ENCODE results near the gene FARS2.
"Not testable (repeated sequence)": the region's sequence is repeated elsewhere in the genome, so short reads cannot be mapped to it uniquely, and the experiment has no call there.

The FARS2 gene

GRCh38 chr6:5695260-5696245 lies 434.2 kb downstream of the FARS2 start:
- Histone ChIP-seq H3K4me1 (ENCODE audit: control insufficient read depth in 2 of 2, insufficient read depth in 2 of 2, low read length in 2 of 2) (peaks cover 0 to 3% of the 10 kb centered on the region in 2 donors), H3K9me3 (ENCODE audit: control insufficient read depth in 2 of 2, low read length in 2 of 2) (no peaks in the 10 kb centered on the region), H3K27me3 (ENCODE audit: control insufficient read depth in 2 of 2, insufficient read depth in 2 of 2, low read length in 2 of 2) (no peaks in the 10 kb centered on the region), H3K4me3 (ENCODE audit: low read length in 2 of 2) (no peak overlapping the region), H3K36me3 (ENCODE audit: control insufficient read depth in 2 of 2, insufficient read depth in 2 of 2, low read length in 2 of 2) (no peaks in the 10 kb centered on the region), H3K9ac (ENCODE audit: low read depth in 1 of 2, low read length in 2 of 2) (no peak overlapping the region), H3K27ac (ENCODE audit: low read depth in 2 of 2, low read length in 2 of 2) (peak overlapping the region; percentile 18)

GRCh38 chr6:5697508-5697907 lies 436.2 kb downstream of the FARS2 start:
- H3K27ac ChIP-seq (ENCODE audit: low read depth in 2 of 2, low read length in 2 of 2) = no peak overlapping the region
- H3K36me3 ChIP-seq (ENCODE audit: control insufficient read depth in 2 of 2, insufficient read depth in 2 of 2, low read length in 2 of 2) = no peaks in the 10 kb centered on the region
- peaks cover 0 to 3% of the 10 kb centered on the region in 2 donors for H3K4me1 ChIP-seq (ENCODE audit: control insufficient read depth in 2 of 2, insufficient read depth in 2 of 2, low read length in 2 of 2)
- H3K27me3 ChIP-seq (ENCODE audit: control insufficient read depth in 2 of 2, insufficient read depth in 2 of 2, low read length in 2 of 2) = no peaks in the 10 kb centered on the region
- no peaks in the 10 kb centered on the region for H3K9me3 ChIP-seq (ENCODE audit: control insufficient read depth in 2 of 2, low read length in 2 of 2)
- H3K9ac ChIP-seq (ENCODE audit: low read depth in 1 of 2, low read length in 2 of 2) = no peak overlapping the region
- H3K4me3 ChIP-seq (ENCODE audit: low read length in 2 of 2) = no peak overlapping the region

DNA sequence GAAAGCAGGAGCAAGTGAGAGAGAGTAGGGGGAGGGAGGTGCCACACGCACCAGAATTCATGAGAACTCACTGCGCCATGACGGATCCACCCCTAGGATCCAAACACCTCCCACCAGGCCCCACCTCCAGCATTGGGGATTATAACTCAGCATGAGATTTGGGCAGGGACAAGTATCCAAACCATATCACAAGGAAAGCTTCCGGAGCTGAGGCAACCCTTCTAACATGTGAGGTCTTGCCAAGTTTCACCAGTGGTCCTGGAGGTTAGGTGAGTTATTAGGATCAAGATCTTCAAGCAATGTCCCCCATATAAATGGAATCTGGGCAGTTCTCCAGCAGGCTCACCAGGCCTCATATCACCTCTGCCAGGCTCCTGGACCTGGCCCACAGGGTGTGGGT lies 437.0 kb downstream of the FARS2 start:
- H3K4me3 ChIP-seq (ENCODE audit: low read length in 2 of 2) = no peak overlapping the region
- no peak overlapping the region for H3K27ac ChIP-seq (ENCODE audit: low read depth in 2 of 2, low read length in 2 of 2)
- H3K27me3 ChIP-seq (ENCODE audit: control insufficient read depth in 2 of 2, insufficient read depth in 2 of 2, low read length in 2 of 2) = no peaks in the 10 kb centered on the region
- no peaks in the 10 kb centered on the region for H3K36me3 ChIP-seq (ENCODE audit: control insufficient read depth in 2 of 2, insufficient read depth in 2 of 2, low read length in 2 of 2)
- H3K9me3 ChIP-seq (ENCODE audit: control insufficient read depth in 2 of 2, low read length in 2 of 2) = no peaks in the 10 kb centered on the region
- H3K9ac ChIP-seq (ENCODE audit: low read depth in 1 of 2, low read length in 2 of 2) = no peak overlapping the region
- peaks cover 0 to 3% of the 10 kb centered on the region in 2 donors for H3K4me1 ChIP-seq (ENCODE audit: control insufficient read depth in 2 of 2, insufficient read depth in 2 of 2, low read length in 2 of 2)

GRCh38 chr6:5699064-5699463 lies 437.8 kb downstream of the FARS2 start:
- not testable (repeated sequence) for H3K9me3 ChIP-seq (ENCODE audit: control insufficient read depth in 2 of 2, low read length in 2 of 2); H3K4me1 ChIP-seq (ENCODE audit: control insufficient read depth in 2 of 2, insufficient read depth in 2 of 2, low read length in 2 of 2); H3K27me3 ChIP-seq (ENCODE audit: control insufficient read depth in 2 of 2, insufficient read depth in 2 of 2, low read length in 2 of 2); H3K27ac ChIP-seq (ENCODE audit: low read depth in 2 of 2, low read length in 2 of 2); H3K36me3 ChIP-seq (ENCODE audit: control insufficient read depth in 2 of 2, insufficient read depth in 2 of 2, low read length in 2 of 2); H3K4me3 ChIP-seq (ENCODE audit: low read length in 2 of 2); H3K9ac ChIP-seq (ENCODE audit: low read depth in 1 of 2, low read length in 2 of 2)

GRCh38 chr6:5701174-5701573 lies 439.9 kb downstream of the FARS2 start:
- Histone ChIP-seq H3K4me1 (ENCODE audit: control insufficient read depth in 2 of 2, insufficient read depth in 2 of 2, low read length in 2 of 2) (no peaks in the 10 kb centered on the region), H3K27me3 (ENCODE audit: control insufficient read depth in 2 of 2, insufficient read depth in 2 of 2, low read length in 2 of 2) (no peaks in the 10 kb centered on the region), H3K36me3 (ENCODE audit: control insufficient read depth in 2 of 2, insufficient read depth in 2 of 2, low read length in 2 of 2) (no peaks in the 10 kb centered on the region), H3K4me3 (ENCODE audit: low read length in 2 of 2) (no peak overlapping the region), H3K9ac (ENCODE audit: low read depth in 1 of 2, low read length in 2 of 2) (no peak overlapping the region), H3K9me3 (ENCODE audit: control insufficient read depth in 2 of 2, low read length in 2 of 2) (no peaks in the 10 kb centered on the region), H3K27ac (ENCODE audit: low read depth in 2 of 2, low read length in 2 of 2) (no peak overlapping the region)

GRCh38 chr6:5704708-5705107 lies 443.4 kb downstream of the FARS2 start:
- Histone ChIP-seq H3K4me3 (ENCODE audit: low read length in 2 of 2) (no peak overlapping the region), H3K9ac (ENCODE audit: low read depth in 1 of 2, low read length in 2 of 2) (no peak overlapping the region), H3K27me3 (ENCODE audit: control insufficient read depth in 2 of 2, insufficient read depth in 2 of 2, low read length in 2 of 2) (no peaks in the 10 kb centered on the region), H3K36me3 (ENCODE audit: control insufficient read depth in 2 of 2, insufficient read depth in 2 of 2, low read length in 2 of 2) (no peaks in the 10 kb centered on the region), H3K4me1 (ENCODE audit: control insufficient read depth in 2 of 2, insufficient read depth in 2 of 2, low read length in 2 of 2) (no peaks in the 10 kb centered on the region), H3K27ac (ENCODE audit: low read depth in 2 of 2, low read length in 2 of 2) (no peak overlapping the region), H3K9me3 (ENCODE audit: control insufficient read depth in 2 of 2, low read length in 2 of 2) (no peaks in the 10 kb centered on the region)

DNA sequence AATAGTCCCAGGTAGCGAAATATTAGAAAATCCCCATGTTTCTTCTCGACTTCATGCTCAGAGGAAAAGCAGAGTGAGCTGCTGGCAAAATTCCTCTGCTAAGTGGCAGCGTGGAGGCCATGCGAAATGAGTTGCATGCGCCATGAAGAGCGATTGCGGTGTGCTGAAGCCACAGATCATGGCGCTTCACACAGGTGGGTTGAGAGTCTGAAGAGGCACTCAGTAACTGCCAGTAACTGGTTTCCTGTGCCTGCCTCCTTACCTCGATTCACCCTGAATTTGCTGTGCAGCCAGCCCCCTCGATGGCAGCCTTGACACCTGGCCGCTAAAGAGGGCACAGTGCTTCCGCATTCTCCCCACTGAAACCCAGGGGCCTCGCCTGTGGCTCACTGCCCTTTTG lies 443.9 kb downstream of the FARS2 start:
- no peaks in the 10 kb centered on the region for H3K36me3 ChIP-seq (ENCODE audit: control insufficient read depth in 2 of 2, insufficient read depth in 2 of 2, low read length in 2 of 2)
- no peak overlapping the region for H3K27ac ChIP-seq (ENCODE audit: low read depth in 2 of 2, low read length in 2 of 2)
- no peak overlapping the region for H3K4me3 ChIP-seq (ENCODE audit: low read length in 2 of 2)
- H3K4me1 ChIP-seq (ENCODE audit: control insufficient read depth in 2 of 2, insufficient read depth in 2 of 2, low read length in 2 of 2) = no peaks in the 10 kb centered on the region
- no peaks in the 10 kb centered on the region for H3K27me3 ChIP-seq (ENCODE audit: control insufficient read depth in 2 of 2, insufficient read depth in 2 of 2, low read length in 2 of 2)
- H3K9ac ChIP-seq (ENCODE audit: low read depth in 1 of 2, low read length in 2 of 2) = no peak overlapping the region
- H3K9me3 ChIP-seq (ENCODE audit: control insufficient read depth in 2 of 2, low read length in 2 of 2) = no peaks in the 10 kb centered on the region

- H3K4me1 ChIP-seq (ENCODE audit: control insufficient read depth in 2 of 2, insufficient read depth in 2 of 2, low read length in 2 of 2) = no peaks in the 10 kb centered on the region
- no peak overlapping the region for H3K9ac ChIP-seq (ENCODE audit: low read depth in 1 of 2, low read length in 2 of 2)
- H3K9me3 ChIP-seq (ENCODE audit: control insufficient read depth in 2 of 2, low read length in 2 of 2) = no peaks in the 10 kb centered on the region
- H3K27ac ChIP-seq (ENCODE audit: low read depth in 2 of 2, low read length in 2 of 2) = no peak overlapping the region
- H3K36me3 ChIP-seq (ENCODE audit: control insufficient read depth in 2 of 2, insufficient read depth in 2 of 2, low read length in 2 of 2) = no peaks in the 10 kb centered on the region
- no peaks in the 10 kb centered on the region for H3K27me3 ChIP-seq (ENCODE audit: control insufficient read depth in 2 of 2, insufficient read depth in 2 of 2, low read length in 2 of 2)
- no peak overlapping the region for H3K4me3 ChIP-seq (ENCODE audit: low read length in 2 of 2)
Measured at GRCh38 chr6:5706124-5707033, 445.1 kb downstream of the FARS2 start.

GRCh38 chr6:5707281-5708045 lies 446.1 kb downstream of the FARS2 start:
- H3K27me3 ChIP-seq (ENCODE audit: control insufficient read depth in 2 of 2, insufficient read depth in 2 of 2, low read length in 2 of 2) = no peaks in the 10 kb centered on the region
- peaks cover under 1 to 2% of the 10 kb centered on the region in 2 donors for H3K4me1 ChIP-seq (ENCODE audit: control insufficient read depth in 2 of 2, insufficient read depth in 2 of 2, low read length in 2 of 2)
- H3K9me3 ChIP-seq (ENCODE audit: control insufficient read depth in 2 of 2, low read length in 2 of 2) = no peaks in the 10 kb centered on the region
- H3K4me3 ChIP-seq (ENCODE audit: low read length in 2 of 2) = no peak overlapping the region
- H3K36me3 ChIP-seq (ENCODE audit: control insufficient read depth in 2 of 2, insufficient read depth in 2 of 2, low read length in 2 of 2) = no peaks in the 10 kb centered on the region
- no peak overlapping the region for H3K27ac ChIP-seq (ENCODE audit: low read depth in 2 of 2, low read length in 2 of 2)
- no peak overlapping the region for H3K9ac ChIP-seq (ENCODE audit: low read depth in 1 of 2, low read length in 2 of 2)

Data from mucosa of rectum (tissue), 2 donors.